T-helper 17 cell (primary cell): ENCODE measurements around the gene ANKRD13D. TPM values are rescaled to one million over a fixed set of nuclear protein-coding genes. Genes with fewer than 3 reads are reported as not detected.
A peak's percentile ranks its signal among the peaks of the same experiment; 100 is the strongest.

Source experiments
- ATAC-seq: fragments of 150-1000 bp; cut with Tn5 transposase; 2 replicates; pipeline ENCODE4 v1.10.0; 2021; ENCODE audit warnings: mild to moderate bottlenecking, moderate library complexity
- DNase-seq, 3 donors: peaks; one replicate each; pipeline versions ENCODE4 v3.0.0 to v3.0.0-alpha.2; 2020 to 2021
- H3K9me3 ChIP-seq: one replicate; pipeline ENCODE4 v1.7.0; 2013; ENCODE audit warnings: low read length, mild to moderate bottlenecking; ENCODE audit not compliant: control insufficient read depth, poor library complexity, severe bottlenecking
- H3K27ac Mint-ChIP-seq: one replicate; pipeline ENCODE4 v1.8.0; 2022; ENCODE audit warnings: mild to moderate bottlenecking, moderate library complexity, mixed read lengths
- H3K27me3 Mint-ChIP-seq: one replicate; pipeline ENCODE4 v1.8.0; 2022; ENCODE audit warnings: mixed read lengths
- H3K36me3 Mint-ChIP-seq: one replicate; pipeline ENCODE4 v1.8.0; 2022; ENCODE audit warnings: low read depth, mixed read lengths
- H3K4me1 Mint-ChIP-seq: one replicate; pipeline ENCODE4 v1.8.0; 2022; ENCODE audit warnings: mild to moderate bottlenecking, mixed read lengths
- H3K4me3 Mint-ChIP-seq: one replicate; pipeline ENCODE4 v1.8.0; 2022; ENCODE audit warnings: mild to moderate bottlenecking, moderate library complexity, mixed read lengths
- total RNA-seq, 4 donors: library from RNA in 2 of 4; stranded (reverse) in 2 of 4; gene quantifications; one replicate each; pipeline ENCODE4 v1.2.3 and lab custom pipeline; 2022 to 2026

The ANKRD13D gene
- total RNA-seq, 2 donors from 2014 or later, result 174 to 220 TPM

- no peaks in the 10 kb centered on the region for H3K9me3 ChIP-seq
- H3K27me3 Mint-ChIP-seq, result no peaks in the 10 kb centered on the region
- ATAC-seq, result no peak
- peak in 1 of 3 donors; percentile 5 for DNase-seq
- peaks cover 18% of the 10 kb centered on the region for H3K4me1 Mint-ChIP-seq
- no peak overlapping the region for H3K4me3 Mint-ChIP-seq
- H3K27ac Mint-ChIP-seq, result no peak overlapping the region
- H3K36me3 Mint-ChIP-seq, result peaks cover 4% of the 10 kb centered on the region
Observed at GRCh38 chr11:67301313-67301921, 12.3 kb downstream of the ANKRD13D start.

GRCh38 chr11:67301951-67302516 is 12.9 kb downstream of the ANKRD13D start:
- Mint-ChIP-seq H3K27me3 (no peaks in the 10 kb centered on the region), H3K27ac (peak overlapping the region; percentile 61), H3K4me3 (peak overlapping the region; percentile 74), H3K4me1 (peaks cover 18% of the 10 kb centered on the region), H3K36me3 (peaks cover under 1% of the 10 kb centered on the region)
- no peak for ATAC-seq
- peak in 1 of 3 donors; percentile 6 for DNase-seq
- H3K9me3 ChIP-seq, result no peaks in the 10 kb centered on the region

GRCh38 chr11:67302571-67303131 is 13.5 kb downstream of the ANKRD13D start:
- H3K27me3 Mint-ChIP-seq, result no peaks in the 10 kb centered on the region
- peak overlapping the region; percentile 61 for H3K27ac Mint-ChIP-seq
- DNase-seq (no peak), ATAC-seq (peak; percentile 25)
- peaks cover 18% of the 10 kb centered on the region for H3K4me1 Mint-ChIP-seq
- peak overlapping the region; percentile 74 for H3K4me3 Mint-ChIP-seq
- no peaks in the 10 kb centered on the region for H3K9me3 ChIP-seq
- no peaks in the 10 kb centered on the region for H3K36me3 Mint-ChIP-seq

- ATAC-seq (peak; percentile 79), DNase-seq (peak in 2 of 3 donors; percentile 41 to 50)
- Mint-ChIP-seq H3K4me3 (peak within 1 kb of the TSS; percentile 74), H3K4me1 (peaks cover 15% of the 10 kb centered on the region), H3K27ac (peak within 1 kb of the TSS; percentile 61), H3K36me3 (no peaks in the 10 kb centered on the region), H3K27me3 (no peaks in the 10 kb centered on the region)
- H3K9me3 ChIP-seq, result no peaks in the 10 kb centered on the region
Observed at GRCh38 chr11:67303132-67303834, 14.2 kb downstream of the ANKRD13D start, which contains the start of gene SSH3. Gene SSH3, plus strand, starts transcription at chr11:67303530. Its CDS starts 96 bp downstream, at chr11:67303626.

- no peak for DNase-seq
- Mint-ChIP-seq H3K4me1 (peaks cover 11% of the 10 kb centered on the region), H3K36me3 (no peaks in the 10 kb centered on the region), H3K27me3 (no peaks in the 10 kb centered on the region), H3K4me3 (peak overlapping the region; percentile 74), H3K27ac (no peak overlapping the region)
- no peaks in the 10 kb centered on the region for H3K9me3 ChIP-seq
- peak; percentile 40 for ATAC-seq
Observed at GRCh38 chr11:67303835-67304411, 14.8 kb downstream of the ANKRD13D start.

DNA sequence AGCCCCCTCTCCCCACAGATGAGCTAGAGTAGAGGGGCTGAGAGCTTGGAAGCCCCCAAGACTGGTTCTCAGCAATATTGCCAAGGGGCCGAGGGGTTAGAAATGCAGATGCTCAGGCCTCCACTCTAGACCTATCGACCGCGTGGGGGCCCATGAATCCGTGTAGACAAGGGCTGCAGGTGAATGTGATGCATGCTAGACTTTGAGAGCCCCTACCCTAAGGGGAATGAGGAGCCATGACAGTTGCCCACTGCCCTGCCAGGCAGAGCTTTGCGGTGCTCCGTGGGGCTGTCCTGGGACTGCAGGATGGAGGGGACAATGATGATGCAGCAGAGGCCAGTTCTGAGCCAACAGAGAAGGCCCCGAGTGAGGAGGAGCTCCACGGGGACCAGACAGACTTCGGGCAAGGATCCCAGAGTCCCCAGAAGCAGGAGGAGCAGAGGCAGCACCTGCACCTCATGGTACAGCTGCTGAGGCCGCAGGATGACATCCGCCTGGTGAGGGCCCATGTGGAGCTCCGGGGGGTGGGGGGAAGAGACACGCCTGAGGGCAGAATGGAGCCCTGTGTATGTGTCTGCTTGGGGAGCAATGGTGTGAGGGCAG is 15.5 kb downstream of the ANKRD13D start:
- Mint-ChIP-seq H3K27ac (peak overlapping the region; percentile 14), H3K4me1 (peaks cover 11% of the 10 kb centered on the region), H3K4me3 (peak overlapping the region; percentile 74), H3K27me3 (no peaks in the 10 kb centered on the region), H3K36me3 (no peaks in the 10 kb centered on the region)
- DNase-seq, result no peak
- ATAC-seq, result no peak
- H3K9me3 ChIP-seq, result no peaks in the 10 kb centered on the region

DNA sequence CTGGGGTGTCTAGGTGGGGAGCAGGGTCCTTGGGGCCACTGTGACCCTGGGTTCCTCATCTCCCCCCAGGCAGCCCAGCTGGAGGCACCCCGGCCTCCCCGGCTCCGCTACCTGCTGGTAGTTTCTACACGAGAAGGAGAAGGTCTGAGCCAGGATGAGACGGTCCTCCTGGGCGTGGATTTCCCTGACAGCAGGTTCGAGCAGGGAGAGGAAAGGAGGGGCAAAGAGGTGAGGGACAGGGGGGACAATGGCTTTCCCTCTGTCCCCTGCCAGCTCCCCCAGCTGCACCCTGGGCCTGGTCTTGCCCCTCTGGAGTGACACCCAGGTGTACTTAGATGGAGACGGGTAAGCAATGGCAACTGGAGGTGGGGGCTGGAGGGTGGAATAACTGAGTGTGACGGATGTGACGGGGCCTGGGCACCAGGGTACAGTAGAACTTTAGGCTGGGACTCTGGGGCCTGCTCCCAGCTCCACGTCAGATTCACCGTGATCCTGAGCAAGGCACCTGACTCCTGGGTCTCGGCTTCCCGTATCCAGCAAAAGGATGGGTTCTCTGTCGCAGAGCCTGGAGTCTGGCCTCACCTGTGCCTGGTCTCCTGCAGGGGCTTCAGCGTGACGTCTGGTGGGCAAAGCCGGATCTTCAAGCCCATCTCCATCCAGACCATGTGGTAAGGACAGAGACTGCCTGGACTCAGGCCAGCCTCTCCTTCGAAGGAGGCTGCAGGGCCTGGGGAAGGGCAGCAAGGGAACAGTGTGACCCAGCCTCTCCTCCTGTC is 17.9 kb downstream of the ANKRD13D start:
- Mint-ChIP-seq H3K27me3 (no peaks in the 10 kb centered on the region), H3K4me3 (no peak overlapping the region), H3K36me3 (no peaks in the 10 kb centered on the region), H3K27ac (no peak overlapping the region), H3K4me1 (peaks cover 8% of the 10 kb centered on the region)
- DNase-seq (no peak), ATAC-seq (no peak)
- H3K9me3 ChIP-seq, result no peaks in the 10 kb centered on the region

GRCh38 chr11:67307545-67308001 is 18.5 kb downstream of the ANKRD13D start:
- no peaks in the 10 kb centered on the region for H3K9me3 ChIP-seq
- no peak overlapping the region for H3K4me3 Mint-ChIP-seq
- no peaks in the 10 kb centered on the region for H3K27me3 Mint-ChIP-seq
- no peak overlapping the region for H3K27ac Mint-ChIP-seq
- DNase-seq, result no peak
- no peaks in the 10 kb centered on the region for H3K36me3 Mint-ChIP-seq
- peaks cover 12% of the 10 kb centered on the region for H3K4me1 Mint-ChIP-seq
- ATAC-seq, result no peak

- Mint-ChIP-seq H3K27me3 (no peaks in the 10 kb centered on the region), H3K27ac (peak overlapping the region; percentile 56), H3K36me3 (no peaks in the 10 kb centered on the region), H3K4me3 (no peak overlapping the region), H3K4me1 (peaks cover 18% of the 10 kb centered on the region)
- DNase-seq (no peak), ATAC-seq (no peak)
- no peaks in the 10 kb centered on the region for H3K9me3 ChIP-seq
Observed at GRCh38 chr11:67308031-67308866, 19.1 kb downstream of the ANKRD13D start.

- Mint-ChIP-seq H3K27me3 (no peaks in the 10 kb centered on the region), H3K4me3 (no peak overlapping the region), H3K36me3 (no peaks in the 10 kb centered on the region), H3K27ac (peak overlapping the region; percentile 56), H3K4me1 (peaks cover 21% of the 10 kb centered on the region)
- DNase-seq (no peak), ATAC-seq (no peak)
- no peaks in the 10 kb centered on the region for H3K9me3 ChIP-seq
Observed at GRCh38 chr11:67309166-67309565, 20.1 kb downstream of the ANKRD13D start.

GRCh38 chr11:67309661-67310061 is 20.6 kb downstream of the ANKRD13D start:
- no peak overlapping the region for H3K4me3 Mint-ChIP-seq
- H3K9me3 ChIP-seq, result no peaks in the 10 kb centered on the region
- no peaks in the 10 kb centered on the region for H3K36me3 Mint-ChIP-seq
- H3K27ac Mint-ChIP-seq, result peak overlapping the region; percentile 56
- no peaks in the 10 kb centered on the region for H3K27me3 Mint-ChIP-seq
- DNase-seq (no peak), ATAC-seq (no peak)
- peaks cover 21% of the 10 kb centered on the region for H3K4me1 Mint-ChIP-seq
